Keratinocyte (primary cell): ENCODE measurements around the gene PTPN23. TPM values are rescaled to one million over a fixed set of nuclear protein-coding genes. Genes with fewer than 3 reads are reported as not detected.
A peak's percentile ranks its signal among the peaks of the same experiment; 100 is the strongest.

ENCODE experiments used
- DNase-seq: peaks from one replicate; pipeline ENCODE4 v3.0.0-alpha.2; 2011; ENCODE audit warnings: low read depth, missing footprints, low spot score
- FAIRE-seq: peaks from 2 replicates; lab custom pipeline; 2011; peaks lifted over from hg19 to GRCh38; lab: Jason Lieb, UNC
- H2AFZ ChIP-seq: 2 replicates; pipeline ENCODE4 v1.6.0; 2012; ENCODE audit warnings: low read length, control low read depth, inconsistent platforms; ENCODE audit not compliant: control insufficient read depth
- H3K27ac ChIP-seq: 2 replicates; pipeline ENCODE4 v1.5.1; 2011; ENCODE audit warnings: low read length; ENCODE audit not compliant: control insufficient read depth, insufficient read depth
- H3K27me3 ChIP-seq: 3 replicates; pipeline ENCODE4 v1.6.0; 2011; ENCODE audit warnings: low read length; ENCODE audit not compliant: control insufficient read depth, insufficient read depth; ENCODE audit errors: extremely low read depth
- H3K36me3 ChIP-seq, 2 experiments: 2 replicates in 1 of 2; 3 replicates in 1 of 2; pipeline ENCODE4 v1.5.1; 2011; ENCODE audit warnings: low read length in 2 of 2, mild to moderate bottlenecking in 1 of 2; ENCODE audit not compliant: control insufficient read depth in 2 of 2, insufficient read depth in 2 of 2; ENCODE audit errors: extremely low read depth in 1 of 2
- H3K4me1 ChIP-seq: 3 replicates; pipeline ENCODE4 v1.5.1; 2011; ENCODE audit warnings: low read length; ENCODE audit not compliant: control insufficient read depth, insufficient read depth; ENCODE audit errors: extremely low read depth
- H3K4me2 ChIP-seq: 3 replicates; pipeline ENCODE4 v1.6.0; 2011; ENCODE audit warnings: low read depth, low read length; ENCODE audit not compliant: control insufficient read depth, insufficient read depth; ENCODE audit errors: extremely low read depth
- H3K4me3 ChIP-seq, 3 experiments: fragments of 200-600 bp in 1 of 3; sonication (generic) in 1 of 3; 2 replicates in 2 of 3; 3 replicates in 1 of 3; pipeline ENCODE4 v1.5.1; 2011 to 2016; ENCODE audit warnings: low read length in 3 of 3, mild to moderate bottlenecking in 3 of 3, control low read depth in 2 of 3, inconsistent platforms in 1 of 3, low read depth in 1 of 3, mixed read lengths in 1 of 3, mixed run types in 1 of 3, moderate library complexity in 1 of 3; ENCODE audit not compliant: control insufficient read depth in 2 of 3, insufficient read depth in 2 of 3; ENCODE audit errors: extremely low read depth in 1 of 3
- H3K79me2 ChIP-seq: 2 replicates; pipeline ENCODE4 v1.6.0; 2012; ENCODE audit warnings: low read length; ENCODE audit not compliant: control insufficient read depth, insufficient read depth
- H3K9ac ChIP-seq: 3 replicates; pipeline ENCODE4 v1.6.0; 2011; ENCODE audit warnings: low read length; ENCODE audit not compliant: control insufficient read depth, insufficient read depth; ENCODE audit errors: extremely low read depth
- H3K9me1 ChIP-seq: 3 replicates; pipeline ENCODE4 v1.6.0; 2011; ENCODE audit warnings: low read length; ENCODE audit not compliant: control insufficient read depth, insufficient read depth; ENCODE audit errors: extremely low read depth
- H3K9me3 ChIP-seq: 2 replicates; pipeline ENCODE4 v1.5.1; 2012; ENCODE audit warnings: low read depth, low read length; ENCODE audit not compliant: control insufficient read depth
- H4K20me1 ChIP-seq: 3 replicates; pipeline ENCODE4 v1.6.0; 2011; ENCODE audit warnings: low read length; ENCODE audit not compliant: control insufficient read depth, insufficient read depth; ENCODE audit errors: extremely low read depth
- EZH2 ChIP-seq: IDR thresholded peaks from one replicate; pipeline ENCODE4 v1.6.1; 2012; ENCODE audit warnings: inconsistent platforms, mild to moderate bottlenecking, low read length, moderate library complexity
- dilution Hi-C: fragments of 300-500 bp; cut with MboI; formaldehyde crosslinking; loops from one replicate; pipeline ENCODE4 v1.7.0; 2020; ENCODE audit warnings: low sequenced_read_pairs; ENCODE audit not compliant: extremely low pct_ligation_motif_present
- polyA plus RNA-seq, 5 experiments: library from polyadenylated mRNA; depleted of rRNA in 3 of 5; stranded (reverse) in 3 of 5; stranded (forward) in 1 of 5; unstranded in 1 of 5; fragments of >200 nt; gene quantifications; 1 replicate in 1 of 5; 2 replicates in 3 of 5; 3 replicates in 1 of 5; pipeline versions ENCODE4 v1.2.1 to v1.2.3, GENCODE V29; 2011 to 2012; ENCODE audit warnings: missing spikeins in 2 of 5, low read depth in 1 of 5, low replicate concordance in 1 of 5
- TF ChIP-seq, protein P1 (sequence below), 3 experiments: IDR thresholded peaks in 1 of 3; conservative IDR thresholded peaks in 1 of 3; optimal IDR thresholded peaks in 1 of 3; 2 replicates in 2 of 3; 3 replicates in 1 of 3; pipeline versions ENCODE3 to v1.5.1; 2011; ENCODE audit warnings: low read length in 3 of 3, mild to moderate bottlenecking in 3 of 3, moderate library complexity in 2 of 3, control low read depth in 1 of 3, inconsistent platforms in 1 of 3; ENCODE audit not compliant: insufficient read depth in 2 of 3; ENCODE audit errors: extremely low read depth in 1 of 3

Gene PTPN23
- polyA plus RNA-seq, 1 donor (not counting 4 experiments of a cell fraction or from before 2014, with no cell fraction given): 1.3 TPM

DNA sequence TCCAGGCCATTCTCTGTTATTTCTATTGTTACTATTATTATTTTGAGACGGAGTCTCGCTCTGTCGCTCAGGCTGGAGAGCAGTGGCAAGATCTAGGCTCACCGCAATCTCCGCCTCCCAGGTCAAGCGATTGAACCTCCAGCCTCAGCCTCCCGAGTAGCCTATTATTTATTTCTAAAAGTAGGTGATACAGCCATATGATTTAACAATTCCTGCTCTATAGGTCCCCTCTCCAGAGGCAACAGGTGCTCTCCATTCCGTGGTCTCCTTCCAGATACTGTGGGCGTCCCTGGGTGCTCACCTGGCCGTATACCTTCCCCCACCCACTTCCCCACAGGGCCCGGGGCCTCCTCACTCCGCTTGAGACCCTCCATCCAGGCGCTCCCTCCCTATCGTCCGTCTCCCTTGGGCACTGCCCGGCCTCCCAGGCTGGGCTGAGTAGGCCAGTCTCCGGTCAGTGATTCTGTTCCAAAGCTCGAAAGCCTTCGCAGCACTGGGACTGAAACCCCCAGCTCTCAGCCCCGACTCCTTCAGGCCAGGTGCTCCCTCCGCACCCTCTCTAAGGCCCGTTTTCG, 708 bp upstream of the PTPN23 start:
- DNase-seq: no peak
- H3K4me1 ChIP-seq: peaks cover 16% of the 10 kb centered on the region
- peaks cover 43% of the 10 kb centered on the region for H3K79me2 ChIP-seq
- FAIRE-seq: no peak
- peaks cover 0 to 7% of the 10 kb centered on the region in 2 experiments for H3K36me3 ChIP-seq
- H3K9me1 ChIP-seq: peaks cover under 1% of the 10 kb centered on the region
- peak overlapping the region; percentile 99 for H3K9ac ChIP-seq
- H2AFZ ChIP-seq: peak overlapping the region; percentile 80
- no peaks in the 10 kb centered on the region for H3K9me3 ChIP-seq
- H3K4me2 ChIP-seq: peak overlapping the region; percentile 96
- TF ChIP-seq, protein P1, sequence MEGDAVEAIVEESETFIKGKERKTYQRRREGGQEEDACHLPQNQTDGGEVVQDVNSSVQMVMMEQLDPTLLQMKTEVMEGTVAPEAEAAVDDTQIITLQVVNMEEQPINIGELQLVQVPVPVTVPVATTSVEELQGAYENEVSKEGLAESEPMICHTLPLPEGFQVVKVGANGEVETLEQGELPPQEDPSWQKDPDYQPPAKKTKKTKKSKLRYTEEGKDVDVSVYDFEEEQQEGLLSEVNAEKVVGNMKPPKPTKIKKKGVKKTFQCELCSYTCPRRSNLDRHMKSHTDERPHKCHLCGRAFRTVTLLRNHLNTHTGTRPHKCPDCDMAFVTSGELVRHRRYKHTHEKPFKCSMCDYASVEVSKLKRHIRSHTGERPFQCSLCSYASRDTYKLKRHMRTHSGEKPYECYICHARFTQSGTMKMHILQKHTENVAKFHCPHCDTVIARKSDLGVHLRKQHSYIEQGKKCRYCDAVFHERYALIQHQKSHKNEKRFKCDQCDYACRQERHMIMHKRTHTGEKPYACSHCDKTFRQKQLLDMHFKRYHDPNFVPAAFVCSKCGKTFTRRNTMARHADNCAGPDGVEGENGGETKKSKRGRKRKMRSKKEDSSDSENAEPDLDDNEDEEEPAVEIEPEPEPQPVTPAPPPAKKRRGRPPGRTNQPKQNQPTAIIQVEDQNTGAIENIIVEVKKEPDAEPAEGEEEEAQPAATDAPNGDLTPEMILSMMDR (optimal IDR thresholded peaks at IDR 0.05 in 1 of 3, IDR thresholded peaks at IDR 0.05 in 1 of 3, conservative IDR thresholded peaks at IDR 0.05 in 1 of 3; ENCODE audit: extremely low read depth in 1 of 3, insufficient read depth in 2 of 3, low read length in 3 of 3): no peak
- no peak for TF ChIP-seq EZH2
- dilution Hi-C loops: no loop called here
- H3K27ac ChIP-seq: peak overlapping the region; percentile 99
- peak overlapping the region; percentile 84 to 93 (median 90) for H3K4me3 ChIP-seq
- no peaks in the 10 kb centered on the region for H3K27me3 ChIP-seq
- no peaks in the 10 kb centered on the region for H4K20me1 ChIP-seq

DNA sequence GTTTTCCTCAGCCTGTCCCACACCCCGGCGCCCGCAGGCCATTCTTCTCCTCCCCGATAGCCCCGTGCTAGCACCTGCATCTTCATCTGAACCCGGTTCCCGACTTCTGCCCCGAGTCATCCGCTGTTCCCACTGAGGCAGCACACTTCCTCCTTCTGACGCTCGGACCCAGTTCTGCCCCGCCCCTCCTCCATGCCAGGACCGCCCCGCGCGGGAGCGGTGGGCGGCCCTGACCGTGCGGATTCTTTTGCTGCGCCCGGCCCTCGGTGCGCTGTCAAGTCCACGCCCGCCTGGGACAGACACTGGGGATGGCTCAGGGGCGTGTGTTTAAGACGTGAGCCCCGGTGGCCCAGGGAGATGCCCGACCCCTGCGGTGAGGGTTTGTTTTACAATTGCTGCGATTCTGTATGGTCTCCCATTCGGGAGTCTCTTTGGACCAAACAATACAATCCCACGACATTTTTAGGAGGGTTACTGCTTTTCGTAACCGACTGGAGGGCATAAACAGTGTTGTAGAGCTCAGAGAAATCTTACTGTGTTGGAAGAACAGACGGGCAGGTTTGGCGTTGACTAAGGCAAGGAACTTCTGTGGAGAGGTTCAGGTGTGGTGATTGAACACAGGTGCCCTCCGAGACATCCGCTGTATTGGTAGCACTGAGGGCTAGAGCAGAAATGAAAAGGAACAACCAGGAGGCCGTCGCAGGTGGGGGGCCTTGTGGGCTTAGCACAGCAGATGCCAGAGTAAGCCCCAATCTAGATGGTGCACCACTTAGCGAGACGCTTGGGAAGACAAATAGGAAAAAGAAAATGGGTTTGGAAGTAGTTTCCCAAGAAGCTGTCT, 716 bp downstream of the PTPN23 start:
- H3K9me3 ChIP-seq: no peaks in the 10 kb centered on the region
- H3K4me1 ChIP-seq: peaks cover 16% of the 10 kb centered on the region
- H3K36me3 ChIP-seq: peaks cover 2 to 11% of the 10 kb centered on the region in 2 experiments
- H3K27ac ChIP-seq: peak overlapping the region; percentile 99
- peak overlapping the region; percentile 98 for H3K4me2 ChIP-seq
- TF ChIP-seq, protein P1 (optimal IDR thresholded peaks at IDR 0.05 in 1 of 3, IDR thresholded peaks at IDR 0.05 in 1 of 3, conservative IDR thresholded peaks at IDR 0.05 in 1 of 3; ENCODE audit: extremely low read depth in 1 of 3, insufficient read depth in 2 of 3, low read length in 3 of 3): no peak
- no peak for TF ChIP-seq EZH2
- DNase-seq (peak; percentile 58), FAIRE-seq (no peak)
- peaks cover 57% of the 10 kb centered on the region for H3K79me2 ChIP-seq
- dilution Hi-C loops: no loop called here
- peak overlapping the region; percentile 99 for H3K9ac ChIP-seq
- H2AFZ ChIP-seq: peak overlapping the region; percentile 77
- peaks cover 2% of the 10 kb centered on the region for H3K9me1 ChIP-seq
- H3K27me3 ChIP-seq: no peaks in the 10 kb centered on the region
- H4K20me1 ChIP-seq: peaks cover 3% of the 10 kb centered on the region
- H3K4me3 ChIP-seq: peak overlapping the region; percentile 84 to 85 (median 84)
